ENCODE measurements around the gene C3orf49.
A peak's percentile ranks its signal among the peaks of the same experiment; 100 is the strongest.

The C3orf49 gene

GRCh38 chr3:63872135-63872924, 53.2 kb downstream of the C3orf49 start:
- H3K4me3 ChIP-seq (ENCODE audit: low read depth, low read length) = no peak overlapping the region
- in situ Hi-C loops (cut with HindIII; ENCODE audit: low sequenced_read_pairs) = no loop called here
- DNase-seq (ENCODE audit: low read depth) = peak; percentile 59
- TF ChIP-seq CTCF (IDR thresholded peaks at IDR 0.05; ENCODE audit: low read depth, low read length, missing control alignments) = no peak

GRCh38 chr3:63874769-63875168, 55.7 kb downstream of the C3orf49 start:
- H3K4me3 ChIP-seq (ENCODE audit: low read depth, low read length) = no peak overlapping the region
- TF ChIP-seq CTCF (IDR thresholded peaks at IDR 0.05; ENCODE audit: low read depth, low read length, missing control alignments) = no peak
- in situ Hi-C loops (cut with HindIII; ENCODE audit: low sequenced_read_pairs) = no loop called here
- DNase-seq (ENCODE audit: low read depth) = no peak

- no peak for DNase-seq (ENCODE audit: low read depth)
- no peak for TF ChIP-seq CTCF (IDR thresholded peaks at IDR 0.05; ENCODE audit: low read depth, low read length, missing control alignments)
- in situ Hi-C loops (cut with HindIII; ENCODE audit: low sequenced_read_pairs) = no loop called here
- H3K4me3 ChIP-seq (ENCODE audit: low read depth, low read length) = no peak overlapping the region
Measured at GRCh38 chr3:63875510-63875909, 56.4 kb downstream of the C3orf49 start.

- no peak for DNase-seq (ENCODE audit: low read depth)
- TF ChIP-seq CTCF (IDR thresholded peaks at IDR 0.05; ENCODE audit: low read depth, low read length, missing control alignments) = no peak
- no peak overlapping the region for H3K4me3 ChIP-seq (ENCODE audit: low read depth, low read length)
- in situ Hi-C loops (cut with HindIII; ENCODE audit: low sequenced_read_pairs) = no loop called here
Measured at GRCh38 chr3:63876260-63876659, 57.2 kb downstream of the C3orf49 start.

GRCh38 chr3:63877737-63878393, 58.8 kb downstream of the C3orf49 start:
- no peak for TF ChIP-seq CTCF (IDR thresholded peaks at IDR 0.05; ENCODE audit: low read depth, low read length, missing control alignments)
- no peak for DNase-seq (ENCODE audit: low read depth)
- in situ Hi-C loops (cut with HindIII; ENCODE audit: low sequenced_read_pairs) = no loop called here
- H3K4me3 ChIP-seq (ENCODE audit: low read depth, low read length) = no peak overlapping the region

- H3K4me3 ChIP-seq (ENCODE audit: low read depth, low read length) = no peak overlapping the region
- TF ChIP-seq CTCF (IDR thresholded peaks at IDR 0.05; ENCODE audit: low read depth, low read length, missing control alignments) = no peak
- in situ Hi-C loops (cut with HindIII; ENCODE audit: low sequenced_read_pairs) = no loop called here
Measured at GRCh38 chr3:63878394-63879060, 59.4 kb downstream of the C3orf49 start.

More at GRCh38 chr3:63878394-63879060, 59.4 kb downstream of the C3orf49 start:
- no peak for DNase-seq (ENCODE audit: low read depth)

All from astrocyte of the cerebellum (primary cell).